GM13977 (cell line): ENCODE measurements around the gene DNLZ.

Source experiments
- DNase-seq: peaks from one replicate; pipeline ENCODE4 v3.0.0; 2012; ENCODE audit warnings: low spot score
- in situ Hi-C: fragments of 300-500 bp; cut with MboI; formaldehyde crosslinking; loops from one replicate; pipeline ENCODE4 v1.12.0; 2022; ENCODE audit warnings: low sequenced_read_pairs, low pct_unique_long_range_greater_than_20kb, mixed read lengths, inconsistent platforms; ENCODE audit not compliant: unreplicated experiment
- TF ChIP-seq, protein P1 (sequence below): IDR thresholded peaks from 2 replicates; pipeline ENCODE4 v1.5.1; 2012; ENCODE audit warnings: mild to moderate bottlenecking, control low read depth; ENCODE audit not compliant: insufficient read depth; ENCODE audit errors: extremely low read depth, missing control alignments

Gene DNLZ

DNA sequence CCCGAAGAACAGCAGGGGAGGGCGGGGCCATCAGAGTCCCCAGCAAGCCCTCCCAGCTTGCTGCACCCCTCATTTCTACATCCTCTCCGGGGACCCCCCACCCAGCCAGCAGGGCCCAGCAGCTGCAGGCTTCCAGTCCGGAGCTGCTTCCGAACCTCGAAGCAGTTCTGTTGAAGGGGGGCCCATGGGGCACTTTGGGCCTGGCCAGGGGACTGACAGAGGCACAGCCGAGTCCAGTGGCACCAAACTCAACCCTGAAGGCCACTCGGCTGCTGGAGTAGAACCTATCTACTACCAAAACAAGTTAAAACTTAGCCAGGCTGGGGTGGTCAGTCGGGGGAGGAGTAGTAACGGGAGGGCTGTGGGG lies 51.6 kb downstream of the DNLZ start:
- no peak for DNase-seq
- TF ChIP-seq, protein P1, sequence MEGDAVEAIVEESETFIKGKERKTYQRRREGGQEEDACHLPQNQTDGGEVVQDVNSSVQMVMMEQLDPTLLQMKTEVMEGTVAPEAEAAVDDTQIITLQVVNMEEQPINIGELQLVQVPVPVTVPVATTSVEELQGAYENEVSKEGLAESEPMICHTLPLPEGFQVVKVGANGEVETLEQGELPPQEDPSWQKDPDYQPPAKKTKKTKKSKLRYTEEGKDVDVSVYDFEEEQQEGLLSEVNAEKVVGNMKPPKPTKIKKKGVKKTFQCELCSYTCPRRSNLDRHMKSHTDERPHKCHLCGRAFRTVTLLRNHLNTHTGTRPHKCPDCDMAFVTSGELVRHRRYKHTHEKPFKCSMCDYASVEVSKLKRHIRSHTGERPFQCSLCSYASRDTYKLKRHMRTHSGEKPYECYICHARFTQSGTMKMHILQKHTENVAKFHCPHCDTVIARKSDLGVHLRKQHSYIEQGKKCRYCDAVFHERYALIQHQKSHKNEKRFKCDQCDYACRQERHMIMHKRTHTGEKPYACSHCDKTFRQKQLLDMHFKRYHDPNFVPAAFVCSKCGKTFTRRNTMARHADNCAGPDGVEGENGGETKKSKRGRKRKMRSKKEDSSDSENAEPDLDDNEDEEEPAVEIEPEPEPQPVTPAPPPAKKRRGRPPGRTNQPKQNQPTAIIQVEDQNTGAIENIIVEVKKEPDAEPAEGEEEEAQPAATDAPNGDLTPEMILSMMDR: no peak
- in situ Hi-C loops: no loop called here

DNA sequence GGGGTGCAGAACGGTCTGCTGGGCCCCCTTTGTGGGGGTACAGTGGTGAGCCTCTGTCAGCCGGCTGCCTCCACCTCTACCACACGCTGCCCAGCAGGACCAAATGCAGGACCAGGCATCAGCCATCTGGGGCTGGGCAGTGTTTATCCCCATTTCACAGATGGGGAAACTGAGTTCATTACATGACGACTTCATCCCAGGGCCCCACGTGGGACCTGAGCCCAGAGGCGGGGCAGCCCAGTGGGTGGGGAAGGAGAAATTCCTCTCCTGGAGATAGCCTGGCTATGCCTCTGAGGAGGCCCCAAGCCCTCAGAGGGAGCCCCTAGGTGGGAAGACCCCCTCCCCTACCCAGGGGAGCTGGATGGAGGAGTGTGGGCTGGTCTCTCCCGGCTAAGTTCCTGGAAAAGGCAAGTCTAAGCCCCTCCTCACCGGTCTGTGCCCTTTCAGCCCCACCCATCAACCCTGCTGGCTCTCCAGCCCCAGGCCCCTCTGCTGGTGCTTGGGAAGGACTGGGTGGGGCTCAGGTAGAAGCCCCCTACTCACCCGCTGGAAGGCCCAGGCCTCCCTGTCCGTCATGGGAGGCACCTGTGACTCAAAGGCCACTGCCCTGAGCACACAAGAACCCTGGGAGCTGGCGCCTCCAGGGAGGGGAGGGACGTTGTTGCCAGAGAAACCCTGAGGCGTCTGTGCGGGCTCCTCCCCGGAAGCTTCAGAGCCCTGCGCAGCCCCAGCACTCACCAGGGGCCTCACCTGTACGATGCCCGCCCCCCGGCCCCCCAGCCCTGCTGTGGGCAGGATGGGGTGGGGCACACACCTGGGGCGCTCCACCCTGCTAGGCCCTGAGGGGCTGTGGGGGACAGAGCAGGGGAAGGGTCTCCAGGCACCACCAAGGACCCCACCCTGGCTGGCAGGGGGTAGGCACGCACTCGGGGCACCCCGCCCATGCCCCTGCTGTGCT lies 52.2 kb downstream of the DNLZ start:
- peak; percentile 62 for DNase-seq
- TF ChIP-seq, protein P1: no peak
- in situ Hi-C loops: no loop called here

DNA sequence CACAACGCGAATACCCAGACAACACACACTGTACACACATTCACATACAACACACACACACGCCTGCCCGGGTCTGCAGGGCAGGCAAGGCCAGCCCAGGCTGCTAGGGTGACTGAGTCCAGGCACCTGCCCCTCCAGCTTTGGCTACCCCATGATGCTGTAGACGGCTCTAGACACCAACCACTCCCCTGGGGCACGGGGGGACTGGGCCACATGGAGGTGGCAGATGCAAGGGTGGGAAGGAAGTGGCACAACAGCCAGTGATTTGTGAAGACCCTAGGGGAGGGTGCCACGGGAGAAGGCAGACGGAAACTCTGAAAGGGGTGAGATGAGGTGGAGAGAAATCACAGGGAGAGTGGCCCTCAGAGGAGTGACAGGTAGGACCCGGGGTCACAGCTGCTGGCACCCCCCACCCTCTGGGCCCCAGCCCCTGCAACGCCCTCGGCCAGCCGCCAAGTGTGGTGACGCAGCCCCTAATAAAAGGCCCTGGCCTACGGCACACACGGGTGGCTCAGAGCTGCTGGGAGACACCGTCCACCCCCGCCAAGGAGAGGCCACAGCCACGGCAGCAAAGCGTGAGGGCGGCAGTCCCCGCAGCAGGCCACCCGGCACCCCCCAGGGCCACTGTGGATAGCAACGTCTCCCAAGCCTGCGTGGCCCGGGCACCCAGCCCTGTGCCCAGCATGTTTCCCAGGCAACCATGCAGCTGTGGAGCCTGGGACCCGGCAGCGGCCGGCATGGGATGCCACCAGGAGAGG lies 53.1 kb downstream of the DNLZ start:
- TF ChIP-seq, protein P1: no peak
- in situ Hi-C loops: no loop called here
- DNase-seq: no peak

DNA sequence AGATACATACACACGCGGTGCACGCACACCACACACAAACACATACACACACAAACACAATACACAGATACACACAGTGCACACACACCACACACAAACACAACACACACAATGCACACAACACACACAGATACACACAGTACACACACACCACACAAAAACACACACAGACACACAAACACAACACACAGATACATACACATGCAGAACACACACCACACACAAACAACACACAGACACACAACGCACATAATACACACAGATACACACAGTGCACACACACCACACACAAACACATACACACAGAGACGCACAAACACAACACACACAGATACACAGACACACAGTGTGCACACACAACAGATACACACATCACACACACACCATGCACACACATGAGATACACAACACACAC lies 53.7 kb downstream of the DNLZ start:
- in situ Hi-C loops: no loop called here
- no peak for DNase-seq
- TF ChIP-seq, protein P1: no peak
